Measurements from ENCODE around the gene PROX1.

Gene PROX1

DNA sequence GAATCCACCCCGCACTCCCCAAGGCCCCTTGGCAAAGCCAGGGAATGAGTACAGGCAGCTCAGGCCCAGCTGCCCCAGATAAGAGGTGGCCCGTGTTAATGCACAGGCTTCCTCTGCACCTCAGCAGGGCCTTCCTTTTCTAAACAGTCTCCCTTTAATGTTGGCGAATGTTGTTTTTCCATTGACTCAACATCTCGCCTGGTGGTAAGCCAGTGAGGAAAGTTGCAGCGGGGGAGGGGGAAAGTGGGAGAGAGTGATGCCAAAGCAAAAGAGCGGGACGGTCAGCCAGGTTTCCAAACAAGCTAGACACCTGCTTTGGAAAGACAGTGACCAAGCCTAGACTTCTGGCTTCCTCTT is 10.3 kb upstream of the PROX1 start:
- TF ChIP-seq, protein P1, sequence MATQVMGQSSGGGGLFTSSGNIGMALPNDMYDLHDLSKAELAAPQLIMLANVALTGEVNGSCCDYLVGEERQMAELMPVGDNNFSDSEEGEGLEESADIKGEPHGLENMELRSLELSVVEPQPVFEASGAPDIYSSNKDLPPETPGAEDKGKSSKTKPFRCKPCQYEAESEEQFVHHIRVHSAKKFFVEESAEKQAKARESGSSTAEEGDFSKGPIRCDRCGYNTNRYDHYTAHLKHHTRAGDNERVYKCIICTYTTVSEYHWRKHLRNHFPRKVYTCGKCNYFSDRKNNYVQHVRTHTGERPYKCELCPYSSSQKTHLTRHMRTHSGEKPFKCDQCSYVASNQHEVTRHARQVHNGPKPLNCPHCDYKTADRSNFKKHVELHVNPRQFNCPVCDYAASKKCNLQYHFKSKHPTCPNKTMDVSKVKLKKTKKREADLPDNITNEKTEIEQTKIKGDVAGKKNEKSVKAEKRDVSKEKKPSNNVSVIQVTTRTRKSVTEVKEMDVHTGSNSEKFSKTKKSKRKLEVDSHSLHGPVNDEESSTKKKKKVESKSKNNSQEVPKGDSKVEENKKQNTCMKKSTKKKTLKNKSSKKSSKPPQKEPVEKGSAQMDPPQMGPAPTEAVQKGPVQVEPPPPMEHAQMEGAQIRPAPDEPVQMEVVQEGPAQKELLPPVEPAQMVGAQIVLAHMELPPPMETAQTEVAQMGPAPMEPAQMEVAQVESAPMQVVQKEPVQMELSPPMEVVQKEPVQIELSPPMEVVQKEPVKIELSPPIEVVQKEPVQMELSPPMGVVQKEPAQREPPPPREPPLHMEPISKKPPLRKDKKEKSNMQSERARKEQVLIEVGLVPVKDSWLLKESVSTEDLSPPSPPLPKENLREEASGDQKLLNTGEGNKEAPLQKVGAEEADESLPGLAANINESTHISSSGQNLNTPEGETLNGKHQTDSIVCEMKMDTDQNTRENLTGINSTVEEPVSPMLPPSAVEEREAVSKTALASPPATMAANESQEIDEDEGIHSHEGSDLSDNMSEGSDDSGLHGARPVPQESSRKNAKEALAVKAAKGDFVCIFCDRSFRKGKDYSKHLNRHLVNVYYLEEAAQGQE (IDR thresholded peaks at IDR 0.05; ENCODE audit: low read depth): no peak
- TF ChIP-seq TCF12 (IDR thresholded peaks at IDR 0.05; ENCODE audit: low read depth) (no peak), YY1 (IDR thresholded peaks at IDR 0.05; ENCODE audit: low read depth) (no peak), RAD21 (IDR thresholded peaks at IDR 0.05; ENCODE audit: low read depth) (no peak), NFIC (IDR thresholded peaks at IDR 0.05) (no peak), CREB1 (IDR thresholded peaks at IDR 0.05; ENCODE audit: low read depth) (no peak), FOXM1 (IDR thresholded peaks at IDR 0.05; ENCODE audit: borderline replicate concordance, low read depth) (no peak), TAF1 (IDR thresholded peaks at IDR 0.05; ENCODE audit: low read depth) (no peak), TEAD4 (IDR thresholded peaks at IDR 0.05) (no peak), EP300 (IDR thresholded peaks at IDR 0.05; ENCODE audit: borderline replicate concordance) (no peak), ZBTB7A (IDR thresholded peaks at IDR 0.05; ENCODE audit: low read depth) (no peak), EGR1 (IDR thresholded peaks at IDR 0.05) (no peak), CEBPB (IDR thresholded peaks at IDR 0.05) (no peak)
- TF ChIP-seq, protein P2, sequence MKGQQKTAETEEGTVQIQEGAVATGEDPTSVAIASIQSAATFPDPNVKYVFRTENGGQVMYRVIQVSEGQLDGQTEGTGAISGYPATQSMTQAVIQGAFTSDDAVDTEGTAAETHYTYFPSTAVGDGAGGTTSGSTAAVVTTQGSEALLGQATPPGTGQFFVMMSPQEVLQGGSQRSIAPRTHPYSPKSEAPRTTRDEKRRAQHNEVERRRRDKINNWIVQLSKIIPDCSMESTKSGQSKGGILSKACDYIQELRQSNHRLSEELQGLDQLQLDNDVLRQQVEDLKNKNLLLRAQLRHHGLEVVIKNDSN (IDR thresholded peaks at IDR 0.05): no peak
- TF ChIP-seq, protein P3, sequence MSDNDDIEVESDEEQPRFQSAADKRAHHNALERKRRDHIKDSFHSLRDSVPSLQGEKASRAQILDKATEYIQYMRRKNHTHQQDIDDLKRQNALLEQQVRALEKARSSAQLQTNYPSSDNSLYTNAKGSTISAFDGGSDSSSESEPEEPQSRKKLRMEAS (IDR thresholded peaks at IDR 0.05): no peak

DNA sequence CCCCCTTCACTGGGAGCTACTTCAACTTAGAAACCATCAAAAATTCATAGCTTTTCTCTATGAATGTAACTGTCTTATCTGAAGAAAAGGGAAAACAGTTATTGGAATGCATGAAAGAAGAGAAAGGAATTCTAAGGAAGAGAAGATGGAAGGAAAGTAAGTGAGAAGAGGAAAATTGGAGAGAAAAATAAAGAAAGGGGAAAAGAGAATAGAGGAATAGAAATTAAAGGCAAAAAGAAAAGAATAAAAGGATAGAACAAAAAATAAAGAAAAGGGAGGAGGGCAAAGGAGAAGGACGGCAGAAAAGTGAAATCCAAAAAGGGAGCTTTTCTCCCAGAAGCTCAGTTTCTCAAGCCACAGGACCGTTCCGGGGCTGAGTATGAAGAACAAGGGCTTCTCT is 9.9 kb upstream of the PROX1 start:
- TF ChIP-seq, protein P1 (IDR thresholded peaks at IDR 0.05; ENCODE audit: low read depth): no peak
- TF ChIP-seq TEAD4 (IDR thresholded peaks at IDR 0.05): no peak
- no peak for TF ChIP-seq ZBTB7A (IDR thresholded peaks at IDR 0.05; ENCODE audit: low read depth)
- no peak for TF ChIP-seq TCF12 (IDR thresholded peaks at IDR 0.05; ENCODE audit: low read depth)
- TF ChIP-seq RAD21 (IDR thresholded peaks at IDR 0.05; ENCODE audit: low read depth): no peak
- TF ChIP-seq, protein P3 (IDR thresholded peaks at IDR 0.05): no peak
- no peak for TF ChIP-seq NFIC (IDR thresholded peaks at IDR 0.05)
- no peak for TF ChIP-seq EP300 (IDR thresholded peaks at IDR 0.05; ENCODE audit: borderline replicate concordance)
- no peak for TF ChIP-seq TAF1 (IDR thresholded peaks at IDR 0.05; ENCODE audit: low read depth)
- TF ChIP-seq EGR1 (IDR thresholded peaks at IDR 0.05): no peak
- no peak for TF ChIP-seq CREB1 (IDR thresholded peaks at IDR 0.05; ENCODE audit: low read depth)
- TF ChIP-seq, protein P2 (IDR thresholded peaks at IDR 0.05): no peak
- TF ChIP-seq CEBPB (IDR thresholded peaks at IDR 0.05): no peak

DNA sequence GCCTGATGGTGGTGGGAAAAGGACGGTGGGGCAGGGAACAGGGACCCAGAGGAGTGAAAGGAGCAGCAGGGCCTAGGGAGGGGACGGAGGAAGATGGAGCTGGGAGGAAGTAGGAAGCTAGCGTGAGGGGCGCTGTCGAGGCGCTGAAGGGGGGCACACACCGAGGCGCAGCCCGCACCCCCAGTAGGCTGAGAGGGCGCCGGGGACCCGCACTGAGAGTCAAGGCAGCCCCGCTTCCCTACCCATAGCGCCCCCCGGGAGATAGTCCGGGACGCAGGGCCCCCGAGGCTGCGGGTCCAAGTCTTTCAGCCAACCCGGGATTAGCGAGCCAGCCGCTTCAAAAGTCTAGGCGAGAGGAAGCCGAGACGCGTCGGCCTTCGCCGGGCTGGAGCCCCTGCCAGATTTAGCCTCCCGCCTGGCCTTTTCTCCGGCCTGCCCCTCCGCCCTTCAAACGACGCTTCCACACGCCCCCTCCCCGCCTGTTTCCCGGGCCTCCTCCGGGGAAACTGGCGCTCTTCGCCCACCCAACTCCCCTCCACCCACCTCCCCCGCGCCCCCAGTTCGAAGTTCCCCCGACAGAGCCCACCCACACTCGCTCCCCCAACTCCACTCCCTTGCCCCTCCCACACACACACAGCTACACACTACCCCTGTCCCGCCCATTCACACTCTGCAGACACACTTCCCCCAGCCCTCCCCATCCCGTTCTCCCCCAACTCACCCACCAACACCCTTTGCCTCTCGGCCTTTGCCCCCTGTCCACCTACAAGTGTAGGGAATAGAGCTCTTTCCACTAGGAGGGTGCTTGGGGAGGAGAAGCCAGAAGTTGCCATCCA is 7.8 kb upstream of the PROX1 start:
- TF ChIP-seq CEBPB (IDR thresholded peaks at IDR 0.05) (no peak), TCF12 (IDR thresholded peaks at IDR 0.05; ENCODE audit: low read depth) (no peak)
- TF ChIP-seq, protein P1 (IDR thresholded peaks at IDR 0.05; ENCODE audit: low read depth): no peak
- TF ChIP-seq, protein P2 (IDR thresholded peaks at IDR 0.05): no peak

DNA sequence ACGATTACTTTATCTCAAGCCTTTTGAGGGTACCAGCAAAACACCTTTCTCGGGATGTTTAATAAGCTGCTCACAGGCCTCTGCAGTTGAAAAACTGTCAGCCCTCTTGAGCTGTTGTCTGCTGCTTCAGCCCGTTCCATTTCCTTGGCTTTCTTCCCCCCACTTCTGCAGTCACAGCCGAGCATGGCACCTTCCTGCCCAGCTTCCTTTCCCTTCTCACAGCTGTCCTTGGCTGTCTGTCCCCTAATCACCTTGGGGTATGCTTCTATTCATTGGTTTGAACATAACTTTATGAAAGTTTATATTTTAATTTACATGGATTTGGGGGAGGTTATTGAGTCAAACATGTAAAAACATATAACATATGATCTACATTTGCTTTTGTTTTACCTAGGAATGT is 6.9 kb upstream of the PROX1 start:
- no peak for TF ChIP-seq FOXM1 (IDR thresholded peaks at IDR 0.05; ENCODE audit: borderline replicate concordance, low read depth)
- TF ChIP-seq, protein P3 (IDR thresholded peaks at IDR 0.05): no peak
- TF ChIP-seq, protein P1 (IDR thresholded peaks at IDR 0.05; ENCODE audit: low read depth): no peak
- TF ChIP-seq TCF12 (IDR thresholded peaks at IDR 0.05; ENCODE audit: low read depth): no peak
- no peak for TF ChIP-seq YY1 (IDR thresholded peaks at IDR 0.05; ENCODE audit: low read depth)
- TF ChIP-seq TAF1 (IDR thresholded peaks at IDR 0.05; ENCODE audit: low read depth): no peak
- no peak for TF ChIP-seq ZBTB7A (IDR thresholded peaks at IDR 0.05; ENCODE audit: low read depth)
- no peak for TF ChIP-seq CEBPB (IDR thresholded peaks at IDR 0.05)
- no peak for TF ChIP-seq NFIC (IDR thresholded peaks at IDR 0.05)
- no peak for TF ChIP-seq EP300 (IDR thresholded peaks at IDR 0.05; ENCODE audit: borderline replicate concordance)
- TF ChIP-seq RAD21 (IDR thresholded peaks at IDR 0.05; ENCODE audit: low read depth): no peak
- no peak for TF ChIP-seq EGR1 (IDR thresholded peaks at IDR 0.05)
